Thoracic aorta (tissue), 2 donors: ENCODE measurements around the gene NEB. TPM values are rescaled to one million over a fixed set of nuclear protein-coding genes. Genes with fewer than 3 reads are reported as not detected.
"Not testable (repeated sequence)": the region's sequence is repeated elsewhere in the genome, so short reads cannot be mapped to it uniquely, and the experiment has no call there.

Source experiments
- ATAC-seq: fragments of 150-250 bp; one replicate; pipeline ENCODE4 v1.8.0; 2017; ENCODE audit warnings: low read depth; ENCODE audit not compliant: insufficient number of reproducible peaks, low FRiP score
- DNase-seq: peaks from one replicate; pipeline ENCODE4 v3.0.0-alpha.2; 2020; ENCODE audit warnings: low spot score
- H3K27ac ChIP-seq, 2 donors: fragments of 200-600 bp; sonication (generic); 1 replicate in 1 of 2; 2 replicates in 1 of 2; pipeline ENCODE4 v1.5.1; 2016; ENCODE audit warnings: mild to moderate bottlenecking in 2 of 2, moderate library complexity in 2 of 2
- H3K27me3 ChIP-seq: fragments of 200-600 bp; sonication (generic); replicated peaks from 2 replicates; pipeline ENCODE4 v1.6.0; 2016; ENCODE audit warnings: mild to moderate bottlenecking; ENCODE audit not compliant: insufficient read depth
- H3K36me3 ChIP-seq: fragments of 200-600 bp; sonication (generic); one replicate; pipeline ENCODE4 v1.5.1; 2016
- H3K4me1 ChIP-seq, 2 donors: fragments of 200-600 bp; sonication (generic); 1 replicate in 1 of 2; 2 replicates in 1 of 2; pipeline versions ENCODE4 v1.5.1 to v1.6.0; 2016; ENCODE audit warnings: low read depth in 2 of 2, mild to moderate bottlenecking in 1 of 2; ENCODE audit not compliant: control insufficient read depth in 1 of 2
- H3K4me3 ChIP-seq: fragments of 200-600 bp; sonication (generic); 2 replicates; pipeline ENCODE4 v1.5.1; 2016; ENCODE audit warnings: mild to moderate bottlenecking
- H3K9me3 ChIP-seq: fragments of 200-600 bp; sonication (generic); 2 replicates; pipeline ENCODE4 v1.5.1; 2016
- total RNA-seq, 2 donors: library from RNA; depleted of rRNA; stranded (reverse); fragments of >200 nt; gene quantifications; one replicate each; pipeline versions ENCODE4 v1.1.0 to v1.2.3, GENCODE V29; 2016
- TF ChIP-seq, protein P1 (sequence below): fragments of 200-600 bp; sonication (generic); IDR thresholded peaks from one replicate; pipeline ENCODE4 v1.5.1; 2019; ENCODE audit warnings: antibody characterized with exemption

Gene NEB
- total RNA-seq, 2 donors from 2014 or later = 3.2 to 8.6 TPM

DNA sequence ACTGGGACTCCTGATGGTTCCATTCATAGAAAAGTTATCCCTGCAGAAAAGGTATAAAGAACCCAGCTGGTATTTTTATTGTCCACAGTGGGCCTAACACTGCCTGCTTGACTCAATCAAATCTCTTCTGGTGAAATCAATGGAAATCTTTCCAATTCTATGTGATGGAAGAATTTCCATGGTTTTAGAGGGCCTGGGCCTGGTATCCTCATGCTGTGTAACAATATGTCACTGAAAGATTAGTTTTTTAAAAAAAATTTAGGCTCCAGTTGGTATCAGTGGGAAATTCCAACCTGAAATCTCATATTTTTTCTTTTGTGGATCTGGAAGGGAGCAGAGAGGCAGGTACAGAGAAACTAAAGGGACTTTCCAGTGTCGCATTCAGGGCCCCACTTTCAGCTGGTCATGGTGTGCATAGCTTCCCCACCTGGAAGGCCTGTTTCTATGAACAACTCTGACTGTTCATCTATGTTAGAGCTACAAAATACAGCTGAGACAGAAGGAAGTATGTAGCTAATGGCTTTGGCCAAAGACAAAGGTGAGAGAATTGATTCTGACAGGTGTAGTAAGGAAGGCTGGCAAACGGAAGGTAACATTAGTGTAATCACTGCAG is 20.9 kb downstream of the NEB start:
- H3K27me3 ChIP-seq = no peaks in the 10 kb centered on the region
- no peak for DNase-seq
- no peak overlapping the region for H3K27ac ChIP-seq
- no peak overlapping the region for H3K4me3 ChIP-seq
- TF ChIP-seq, protein P1, sequence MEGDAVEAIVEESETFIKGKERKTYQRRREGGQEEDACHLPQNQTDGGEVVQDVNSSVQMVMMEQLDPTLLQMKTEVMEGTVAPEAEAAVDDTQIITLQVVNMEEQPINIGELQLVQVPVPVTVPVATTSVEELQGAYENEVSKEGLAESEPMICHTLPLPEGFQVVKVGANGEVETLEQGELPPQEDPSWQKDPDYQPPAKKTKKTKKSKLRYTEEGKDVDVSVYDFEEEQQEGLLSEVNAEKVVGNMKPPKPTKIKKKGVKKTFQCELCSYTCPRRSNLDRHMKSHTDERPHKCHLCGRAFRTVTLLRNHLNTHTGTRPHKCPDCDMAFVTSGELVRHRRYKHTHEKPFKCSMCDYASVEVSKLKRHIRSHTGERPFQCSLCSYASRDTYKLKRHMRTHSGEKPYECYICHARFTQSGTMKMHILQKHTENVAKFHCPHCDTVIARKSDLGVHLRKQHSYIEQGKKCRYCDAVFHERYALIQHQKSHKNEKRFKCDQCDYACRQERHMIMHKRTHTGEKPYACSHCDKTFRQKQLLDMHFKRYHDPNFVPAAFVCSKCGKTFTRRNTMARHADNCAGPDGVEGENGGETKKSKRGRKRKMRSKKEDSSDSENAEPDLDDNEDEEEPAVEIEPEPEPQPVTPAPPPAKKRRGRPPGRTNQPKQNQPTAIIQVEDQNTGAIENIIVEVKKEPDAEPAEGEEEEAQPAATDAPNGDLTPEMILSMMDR = no peak
- H3K9me3 ChIP-seq = no peaks in the 10 kb centered on the region
- no peaks in the 10 kb centered on the region for H3K36me3 ChIP-seq
- peaks cover 0 to 10% of the 10 kb centered on the region in 2 donors for H3K4me1 ChIP-seq
- no peak for ATAC-seq

DNA sequence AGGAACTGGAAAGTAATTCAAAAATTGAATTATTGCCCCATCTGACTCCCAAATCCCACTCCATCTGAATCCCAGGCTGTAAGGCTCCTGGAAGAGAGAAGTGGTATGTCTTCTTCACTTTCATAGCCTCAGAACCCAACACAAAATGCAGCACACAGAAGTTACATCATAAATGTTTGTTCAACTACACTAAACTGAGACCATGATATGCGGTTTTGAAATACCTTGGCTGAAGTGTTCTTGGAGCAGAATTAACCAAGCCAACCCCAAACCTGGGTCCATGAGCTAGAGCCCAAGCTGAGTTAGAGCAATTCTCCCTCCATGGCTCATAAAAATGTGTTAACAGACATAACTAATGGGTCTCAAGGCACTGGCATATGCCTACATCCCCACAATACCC is 23.3 kb downstream of the NEB start:
- H3K9me3 ChIP-seq = no peaks in the 10 kb centered on the region
- TF ChIP-seq, protein P1 = no peak
- H3K4me3 ChIP-seq = no peak overlapping the region
- H3K36me3 ChIP-seq = no peaks in the 10 kb centered on the region
- H3K4me1 ChIP-seq = no peaks in the 10 kb centered on the region
- no peak overlapping the region for H3K27ac ChIP-seq
- DNase-seq (no peak), ATAC-seq (no peak)
- no peaks in the 10 kb centered on the region for H3K27me3 ChIP-seq

DNA sequence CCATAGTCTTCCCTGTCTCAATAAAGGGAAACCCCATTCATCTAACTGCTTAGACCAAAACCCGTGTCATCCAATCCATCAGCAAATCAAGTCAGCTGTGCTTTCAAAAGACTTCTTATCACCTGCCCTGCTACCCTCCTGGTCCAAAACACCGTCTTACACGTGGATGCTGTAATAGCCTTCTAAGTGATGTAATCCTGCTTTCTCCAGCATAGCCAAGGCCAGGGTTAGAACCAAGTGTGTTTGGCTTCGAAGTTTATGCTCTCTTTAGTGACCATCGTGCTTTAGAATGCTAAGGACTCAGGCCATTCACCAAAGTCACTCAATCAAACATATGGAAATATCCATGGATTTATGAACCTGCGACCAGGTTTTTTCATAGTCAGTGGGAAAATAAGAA is 25.5 kb downstream of the NEB start:
- no peaks in the 10 kb centered on the region for H3K4me1 ChIP-seq
- no peak overlapping the region for H3K27ac ChIP-seq
- H3K27me3 ChIP-seq = no peaks in the 10 kb centered on the region
- H3K4me3 ChIP-seq = no peak overlapping the region
- no peaks in the 10 kb centered on the region for H3K9me3 ChIP-seq
- TF ChIP-seq, protein P1 = no peak
- no peak for ATAC-seq
- H3K36me3 ChIP-seq = no peaks in the 10 kb centered on the region
- no peak for DNase-seq

DNA sequence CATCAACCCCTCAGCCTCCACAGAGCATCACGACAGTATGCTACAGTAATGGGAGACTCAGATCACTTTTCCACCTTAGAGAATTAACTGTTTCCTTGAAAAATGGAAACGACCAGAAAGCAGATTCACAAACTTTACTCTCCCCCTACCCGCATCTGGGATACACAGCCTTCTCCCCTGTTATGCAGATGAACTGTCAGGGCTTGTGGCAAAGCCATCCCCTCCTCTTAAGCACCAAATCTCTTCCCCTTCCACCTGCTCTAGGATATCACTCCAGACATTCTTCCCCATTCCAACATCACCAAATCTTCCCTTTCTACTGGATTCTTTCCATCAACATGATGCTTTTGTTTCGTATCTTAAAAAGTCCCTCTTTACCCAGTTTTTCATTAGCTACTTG is 26.4 kb downstream of the NEB start:
- ATAC-seq (no peak), DNase-seq (no peak)
- H3K9me3 ChIP-seq = no peaks in the 10 kb centered on the region
- no peak overlapping the region for H3K27ac ChIP-seq
- H3K4me1 ChIP-seq = no peaks in the 10 kb centered on the region
- H3K4me3 ChIP-seq = no peak overlapping the region
- TF ChIP-seq, protein P1 = no peak
- no peaks in the 10 kb centered on the region for H3K27me3 ChIP-seq
- no peaks in the 10 kb centered on the region for H3K36me3 ChIP-seq

DNA sequence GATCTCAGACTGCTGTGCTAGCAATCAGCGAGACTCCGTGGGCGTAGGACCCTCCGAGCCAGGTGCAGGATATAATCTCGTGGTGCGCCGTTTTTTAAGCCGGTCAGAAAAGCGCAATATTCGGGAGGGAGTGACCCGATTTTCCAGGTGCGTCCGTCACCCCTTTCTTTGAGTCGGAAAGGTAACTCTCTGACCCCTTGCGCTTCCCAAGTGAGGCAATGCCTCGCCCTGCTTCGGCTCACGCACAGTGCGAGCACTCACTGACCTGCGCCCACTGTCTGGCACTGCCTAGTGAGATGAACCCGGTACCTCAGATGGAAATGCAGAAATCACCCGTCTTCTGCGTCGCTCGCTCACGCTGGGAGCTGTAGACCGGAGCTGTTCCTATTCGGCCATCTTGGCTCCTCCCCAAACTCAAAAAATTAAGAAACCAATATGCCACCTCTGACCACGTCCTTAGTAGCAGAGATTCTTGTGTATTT is 29.8 kb downstream of the NEB start:
- H3K27ac ChIP-seq, DNase-seq, H3K36me3 ChIP-seq, H3K9me3 ChIP-seq, H3K4me1 ChIP-seq, H3K4me3 ChIP-seq, ATAC-seq, H3K27me3 ChIP-seq: not testable (repeated sequence)

DNA sequence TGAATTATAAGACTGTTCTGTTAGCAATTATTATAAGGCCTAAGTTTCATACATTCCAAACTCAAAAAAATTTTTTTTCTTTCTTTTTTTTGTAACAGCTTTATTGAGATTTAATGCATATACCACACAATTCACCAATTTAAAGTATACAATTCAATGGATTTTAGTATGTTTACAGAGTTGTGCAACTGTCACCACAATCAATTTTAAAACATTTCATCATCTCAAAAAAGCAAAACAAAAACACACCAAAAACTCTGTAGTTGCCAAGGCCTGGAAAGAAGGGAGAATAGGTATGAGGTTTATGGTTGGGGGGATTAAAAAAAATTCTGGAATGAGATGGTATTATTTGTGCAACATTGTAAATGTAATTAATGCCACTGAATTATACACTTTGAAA is 36.1 kb downstream of the NEB start:
- not testable (repeated sequence) for H3K27ac ChIP-seq, ATAC-seq, H3K4me1 ChIP-seq, H3K36me3 ChIP-seq, H3K4me3 ChIP-seq, DNase-seq, H3K27me3 ChIP-seq, H3K9me3 ChIP-seq
